Keratinocyte (primary cell): ENCODE data around the gene ALG2. TPM values are rescaled to one million over a fixed set of nuclear protein-coding genes. Genes with fewer than 3 reads are reported as not detected.

ENCODE experiments used
- DNase-seq: peaks from one replicate; pipeline ENCODE4 v3.0.0-alpha.2; 2011; ENCODE audit warnings: low read depth, missing footprints, low spot score
- FAIRE-seq: peaks from 2 replicates; lab custom pipeline; 2011; peaks lifted over from hg19 to GRCh38; lab: Jason Lieb, UNC
- H2AFZ ChIP-seq: 2 replicates; pipeline ENCODE4 v1.6.0; 2012; ENCODE audit warnings: low read length, control low read depth, inconsistent platforms; ENCODE audit not compliant: control insufficient read depth
- H3K27ac ChIP-seq: 2 replicates; pipeline ENCODE4 v1.5.1; 2011; ENCODE audit warnings: low read length; ENCODE audit not compliant: control insufficient read depth, insufficient read depth
- H3K27me3 ChIP-seq: 3 replicates; pipeline ENCODE4 v1.6.0; 2011; ENCODE audit warnings: low read length; ENCODE audit not compliant: control insufficient read depth, insufficient read depth; ENCODE audit errors: extremely low read depth
- H3K36me3 ChIP-seq, 2 experiments: 2 replicates in 1 of 2; 3 replicates in 1 of 2; pipeline ENCODE4 v1.5.1; 2011; ENCODE audit warnings: low read length in 2 of 2, mild to moderate bottlenecking in 1 of 2; ENCODE audit not compliant: control insufficient read depth in 2 of 2, insufficient read depth in 2 of 2; ENCODE audit errors: extremely low read depth in 1 of 2
- H3K4me1 ChIP-seq: 3 replicates; pipeline ENCODE4 v1.5.1; 2011; ENCODE audit warnings: low read length; ENCODE audit not compliant: control insufficient read depth, insufficient read depth; ENCODE audit errors: extremely low read depth
- H3K4me2 ChIP-seq: 3 replicates; pipeline ENCODE4 v1.6.0; 2011; ENCODE audit warnings: low read depth, low read length; ENCODE audit not compliant: control insufficient read depth, insufficient read depth; ENCODE audit errors: extremely low read depth
- H3K4me3 ChIP-seq, 3 experiments: fragments of 200-600 bp in 1 of 3; sonication (generic) in 1 of 3; 2 replicates in 2 of 3; 3 replicates in 1 of 3; pipeline ENCODE4 v1.5.1; 2011 to 2016; ENCODE audit warnings: low read length in 3 of 3, mild to moderate bottlenecking in 3 of 3, control low read depth in 2 of 3, inconsistent platforms in 1 of 3, low read depth in 1 of 3, mixed read lengths in 1 of 3, mixed run types in 1 of 3, moderate library complexity in 1 of 3; ENCODE audit not compliant: control insufficient read depth in 2 of 3, insufficient read depth in 2 of 3; ENCODE audit errors: extremely low read depth in 1 of 3
- H3K79me2 ChIP-seq: 2 replicates; pipeline ENCODE4 v1.6.0; 2012; ENCODE audit warnings: low read length; ENCODE audit not compliant: control insufficient read depth, insufficient read depth
- H3K9ac ChIP-seq: 3 replicates; pipeline ENCODE4 v1.6.0; 2011; ENCODE audit warnings: low read length; ENCODE audit not compliant: control insufficient read depth, insufficient read depth; ENCODE audit errors: extremely low read depth
- H3K9me1 ChIP-seq: 3 replicates; pipeline ENCODE4 v1.6.0; 2011; ENCODE audit warnings: low read length; ENCODE audit not compliant: control insufficient read depth, insufficient read depth; ENCODE audit errors: extremely low read depth
- H3K9me3 ChIP-seq: 2 replicates; pipeline ENCODE4 v1.5.1; 2012; ENCODE audit warnings: low read depth, low read length; ENCODE audit not compliant: control insufficient read depth
- H4K20me1 ChIP-seq: 3 replicates; pipeline ENCODE4 v1.6.0; 2011; ENCODE audit warnings: low read length; ENCODE audit not compliant: control insufficient read depth, insufficient read depth; ENCODE audit errors: extremely low read depth
- CTCF ChIP-seq, 3 experiments: IDR thresholded peaks in 1 of 3; conservative IDR thresholded peaks in 1 of 3; optimal IDR thresholded peaks in 1 of 3; 2 replicates in 2 of 3; 3 replicates in 1 of 3; pipeline versions ENCODE3 to v1.5.1; 2011; ENCODE audit warnings: low read length in 3 of 3, mild to moderate bottlenecking in 3 of 3, moderate library complexity in 2 of 3, control low read depth in 1 of 3, inconsistent platforms in 1 of 3; ENCODE audit not compliant: insufficient read depth in 2 of 3; ENCODE audit errors: extremely low read depth in 1 of 3
- EZH2 ChIP-seq: IDR thresholded peaks from one replicate; pipeline ENCODE4 v1.6.1; 2012; ENCODE audit warnings: inconsistent platforms, mild to moderate bottlenecking, low read length, moderate library complexity
- dilution Hi-C: fragments of 300-500 bp; cut with MboI; formaldehyde crosslinking; loops from one replicate; pipeline ENCODE4 v1.7.0; 2020; ENCODE audit warnings: low sequenced_read_pairs; ENCODE audit not compliant: extremely low pct_ligation_motif_present
- polyA plus RNA-seq, 5 experiments: library from polyadenylated mRNA; depleted of rRNA in 3 of 5; stranded (reverse) in 3 of 5; stranded (forward) in 1 of 5; unstranded in 1 of 5; fragments of >200 nt; gene quantifications; 1 replicate in 1 of 5; 2 replicates in 3 of 5; 3 replicates in 1 of 5; pipeline versions ENCODE4 v1.2.1 to v1.2.3, GENCODE V29; 2011 to 2012; ENCODE audit warnings: missing spikeins in 2 of 5, low read depth in 1 of 5, low replicate concordance in 1 of 5

The ALG2 gene
- polyA plus RNA-seq, 1 donor (not counting 4 experiments of a cell fraction or from before 2014, with no cell fraction given), result 57.1 TPM

GRCh38 chr9:99176527-99177013, 45.2 kb downstream of the ALG2 start:
- DNase-seq (no peak), FAIRE-seq (no peak)
- dilution Hi-C loops, result no loop called here
- no peak overlapping the region for H3K4me2 ChIP-seq
- H3K27me3 ChIP-seq, result no peaks in the 10 kb centered on the region
- H2AFZ ChIP-seq, result no peak overlapping the region
- H3K36me3 ChIP-seq, result no peaks in the 10 kb centered on the region
- TF ChIP-seq CTCF (optimal IDR thresholded peaks at IDR 0.05 in 1 of 3, IDR thresholded peaks at IDR 0.05 in 1 of 3, conservative IDR thresholded peaks at IDR 0.05 in 1 of 3; ENCODE audit: extremely low read depth in 1 of 3, insufficient read depth in 2 of 3, low read length in 3 of 3), result no peak
- no peak for TF ChIP-seq EZH2
- H3K9me3 ChIP-seq, result no peaks in the 10 kb centered on the region
- no peak overlapping the region for H3K4me3 ChIP-seq
- H3K9me1 ChIP-seq, result no peaks in the 10 kb centered on the region
- no peaks in the 10 kb centered on the region for H4K20me1 ChIP-seq
- no peak overlapping the region for H3K27ac ChIP-seq
- no peak overlapping the region for H3K9ac ChIP-seq
- H3K4me1 ChIP-seq, result no peaks in the 10 kb centered on the region
- H3K79me2 ChIP-seq, result no peaks in the 10 kb centered on the region

- Histone ChIP-seq H3K27me3 (peaks cover 14% of the 10 kb centered on the region), H3K9ac (no peak overlapping the region), H4K20me1 (no peaks in the 10 kb centered on the region), H3K4me3 (no peak overlapping the region), H3K79me2 (no peaks in the 10 kb centered on the region), H3K4me1 (no peaks in the 10 kb centered on the region), H3K4me2 (no peak overlapping the region), H3K9me3 (no peaks in the 10 kb centered on the region), H2AFZ (no peak overlapping the region), H3K27ac (no peak overlapping the region), H3K36me3 (no peaks in the 10 kb centered on the region), H3K9me1 (no peaks in the 10 kb centered on the region)
- DNase-seq (no peak), FAIRE-seq (no peak)
- dilution Hi-C loops, result no loop called here
- TF ChIP-seq CTCF (optimal IDR thresholded peaks at IDR 0.05 in 1 of 3, IDR thresholded peaks at IDR 0.05 in 1 of 3, conservative IDR thresholded peaks at IDR 0.05 in 1 of 3; ENCODE audit: extremely low read depth in 1 of 3, insufficient read depth in 2 of 3, low read length in 3 of 3) (no peak), EZH2 (no peak)
These were observed 47.9 kb downstream of the ALG2 start for GRCh38 chr9:99173570-99174504.
